B cell (primary cell): Measurements from ENCODE around the gene ANKS1B. TPM values are rescaled to one million over a fixed set of nuclear protein-coding genes. Genes with fewer than 3 reads are reported as not detected.

ENCODE experiments used
- ATAC-seq: fragments of 200-7000 bp; cut with Tn5 transposase; one replicate; pipeline ENCODE4 v1.10.0; 2021; ENCODE audit warnings: low read depth, mild to moderate bottlenecking, moderate number of reproducible peaks, moderate library complexity
- CTCF ChIA-PET: fragments of 350-600 bp; sonication (Branson Sonifier 250); formaldehyde crosslinking; loops from one replicate; lab custom pipeline; 2021; ENCODE audit warnings: antibody characterized with exemption, inconsistent platforms; lab: Charles Lee
- POLR2A ChIA-PET: fragments of 350-600 bp; sonication (Branson Sonifier 250); formaldehyde crosslinking; loops from one replicate; lab custom pipeline; 2021; ENCODE audit warnings: antibody characterized with exemption; lab: Charles Lee
- DNase-seq: peaks from one replicate; pipeline ENCODE4 v3.0.0; 2013
- H2AFZ ChIP-seq: 2 replicates; pipeline ENCODE4 v1.6.1; 2012; ENCODE audit warnings: mild to moderate bottlenecking, low read depth, low read length; ENCODE audit not compliant: insufficient read depth, poor library complexity, severe bottlenecking
- H3K27ac ChIP-seq, 2 donors: 1 replicate in 1 of 2; 2 replicates in 1 of 2; pipeline ENCODE4 v1.5.1; 2012 to 2013; ENCODE audit warnings: low read length in 2 of 2, mild to moderate bottlenecking in 2 of 2, moderate library complexity in 1 of 2
- H3K27me3 ChIP-seq, 4 experiments: fragments of 200-600 bp in 1 of 4; sonication (generic) in 1 of 4; replicated peaks in 1 of 4; 1 replicate in 2 of 4; 2 replicates in 2 of 4; pipeline versions ENCODE4 v1.6.1 to v1.7.0; 2013 to 2016; ENCODE audit warnings: low read length in 3 of 4, mild to moderate bottlenecking in 2 of 4, mixed read lengths in 1 of 4, moderate library complexity in 1 of 4; ENCODE audit not compliant: insufficient read depth in 4 of 4, control insufficient read depth in 3 of 4; ENCODE audit errors: control extremely low read depth in 1 of 4
- H3K36me3 ChIP-seq, 2 experiments: replicated peaks in 1 of 2; 1 replicate in 1 of 2; 2 replicates in 1 of 2; pipeline versions ENCODE4 v1.6.1 to v1.7.1; 2013; ENCODE audit warnings: low read length in 1 of 2; ENCODE audit not compliant: insufficient read depth in 2 of 2, control insufficient read depth in 1 of 2; ENCODE audit errors: control extremely low read depth in 1 of 2, extremely low read depth in 1 of 2
- H3K4me1 ChIP-seq, 2 donors: fragments of 200-600 bp in 1 of 2; sonication (generic) in 1 of 2; 1 replicate in 1 of 2; 2 replicates in 1 of 2; pipeline versions ENCODE4 v1.5.1 to v1.6.1; 2013 to 2017; ENCODE audit warnings: low read length in 2 of 2; ENCODE audit not compliant: control insufficient read depth in 2 of 2, insufficient read depth in 2 of 2
- H3K4me2 ChIP-seq: replicated peaks from 2 replicates; pipeline ENCODE3; 2012; ENCODE audit warnings: mild to moderate bottlenecking, low read depth, low read length; ENCODE audit not compliant: poor library complexity, severe bottlenecking
- H3K4me3 ChIP-seq, 5 experiments: fragments of 200-600 bp in 1 of 5; sonication (generic) in 1 of 5; 1 replicate in 3 of 5; 2 replicates in 2 of 5; pipeline versions ENCODE4 v1.5.1 to v1.7.0; 2011 to 2016; ENCODE audit warnings: low read length in 4 of 5, mild to moderate bottlenecking in 4 of 5, low read depth in 2 of 5, control low read depth in 1 of 5, moderate library complexity in 1 of 5; ENCODE audit not compliant: insufficient read depth in 1 of 5; ENCODE audit errors: control extremely low read depth in 1 of 5, extremely low read depth in 1 of 5
- H3K79me2 ChIP-seq: fragments of 200-600 bp; sonication (generic); one replicate; pipeline ENCODE4 v1.6.0; 2016; ENCODE audit warnings: low read length; ENCODE audit not compliant: control insufficient read depth, insufficient read depth
- H3K9ac ChIP-seq: fragments of 200-600 bp; sonication (generic); 2 replicates; pipeline ENCODE4 v1.6.1; 2017; ENCODE audit warnings: mild to moderate bottlenecking, low read length, moderate library complexity
- H3K9me3 ChIP-seq, 3 donors: one replicate each; pipeline versions ENCODE4 v1.6.1 to v1.7.1; 2013; ENCODE audit warnings: low read length in 2 of 3; ENCODE audit not compliant: control insufficient read depth in 2 of 3, insufficient read depth in 1 of 3; ENCODE audit errors: control extremely low read depth in 1 of 3
- H4K20me1 ChIP-seq: 2 replicates; pipeline ENCODE4 v1.6.0; 2012; ENCODE audit warnings: mild to moderate bottlenecking, low read length; ENCODE audit not compliant: insufficient read depth, control insufficient read depth, poor library complexity, severe bottlenecking
- H3K27ac Mint-ChIP-seq: one replicate; pipeline ENCODE4 v1.8.0; 2021; ENCODE audit warnings: mixed read lengths
- H3K27me3 Mint-ChIP-seq: one replicate; pipeline ENCODE4 v1.8.0; 2021; ENCODE audit warnings: mixed read lengths
- H3K4me1 Mint-ChIP-seq: one replicate; pipeline ENCODE4 v1.8.0; 2021; ENCODE audit warnings: mixed read lengths
- H3K4me3 Mint-ChIP-seq: one replicate; pipeline ENCODE4 v1.8.0; 2021; ENCODE audit warnings: mixed read lengths
- H3K9me3 Mint-ChIP-seq: one replicate; pipeline ENCODE4 v1.8.0; 2022; ENCODE audit warnings: mixed read lengths; ENCODE audit not compliant: insufficient read depth
- EZH2 ChIP-seq: IDR thresholded peaks from 2 replicates; pipeline ENCODE4 v1.6.1; 2012; ENCODE audit warnings: borderline replicate concordance, low read depth, mild to moderate bottlenecking, moderate library complexity, low read length; ENCODE audit not compliant: insufficient read depth, poor library complexity, severe bottlenecking
- WGBS: methylation state at CpG from one replicate; pipeline ENCODE4 v1.1.5; 2013; ENCODE audit warnings: missing lambda C conversion rate; ENCODE audit not compliant: insufficient coverage; 5-methylcytosine and 5-hydroxymethylcytosine counted together
- intact Hi-C: fragments of 100-400 bp; cut with micrococcal nuclease; formaldehyde crosslinking; loops from one replicate; pipeline ENCODE4 v1.10.0; 2022
- polyA plus RNA-seq: library from polyadenylated mRNA; depleted of rRNA; stranded (reverse); fragments of >200 nt; gene quantifications from 2 replicates; pipeline ENCODE4 v1.2.3, GENCODE V29; 2012
- total RNA-seq, 2 donors: library from RNA; stranded (reverse); fragments of 120-200 nt in 1 of 2; gene quantifications; 1 replicate in 1 of 2; 2 replicates in 1 of 2; pipeline versions ENCODE4 v1.2.3 to v1.2.4, GENCODE V29; 2013 to 2022
- TF ChIP-seq, protein P1 (sequence below): fragments of 200-600 bp; IDR thresholded peaks from one replicate; pipeline ENCODE4 v1.8.0; 2022; ENCODE audit warnings: antibody characterized with exemption, mild to moderate bottlenecking

The ANKS1B gene
- total and polyA plus RNA-seq, 2 donors (not counting 1 experiment from before 2014, with no cell fraction given), result not detected

DNA sequence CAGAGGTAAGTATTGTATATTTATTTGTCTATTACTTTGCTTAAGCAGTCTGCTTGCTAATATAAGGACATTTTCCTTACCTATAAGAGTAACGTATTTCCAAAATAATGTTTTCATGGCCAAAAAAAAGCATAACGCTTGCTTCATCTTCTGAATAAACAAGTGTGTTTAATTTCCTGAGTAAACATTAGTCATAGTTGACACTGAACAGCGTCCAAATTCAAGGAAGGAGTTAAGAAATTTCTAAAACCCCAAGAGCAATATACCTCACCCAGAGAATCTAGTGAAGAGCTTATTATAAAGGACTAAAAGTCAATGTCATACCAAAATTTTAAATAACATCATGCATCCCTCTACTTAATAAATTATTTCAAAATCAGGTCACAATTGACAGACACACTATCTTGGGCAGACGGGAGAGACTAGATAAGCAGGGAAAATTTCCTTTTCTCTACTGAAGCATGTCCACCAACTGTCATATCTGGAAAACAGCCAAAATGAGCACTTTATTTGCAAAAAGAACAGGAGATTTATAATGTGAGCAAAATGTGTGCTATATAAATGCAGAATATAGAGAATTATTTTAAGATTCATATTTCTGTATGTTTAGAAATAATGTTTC, 25.1 kb downstream of the ANKS1B start:
- Histone ChIP-seq H3K9ac (no peak overlapping the region), H3K9me3 (no peaks in the 10 kb centered on the region), H3K79me2 (no peaks in the 10 kb centered on the region), H2AFZ (no peak overlapping the region), H3K27ac (no peak overlapping the region), H3K36me3 (no peaks in the 10 kb centered on the region), H4K20me1 (no peaks in the 10 kb centered on the region), H3K4me2 (no peak overlapping the region), H3K4me3 (no peak overlapping the region), H3K4me1 (no peaks in the 10 kb centered on the region), H3K27me3 (no peaks in the 10 kb centered on the region)
- intact Hi-C loops, result no loop called here
- no peak for TF ChIP-seq EZH2
- DNase-seq, result no peak
- no peak overlapping the region for H3K27ac Mint-ChIP-seq
- no peak overlapping the region for H3K4me3 Mint-ChIP-seq
- H3K27me3 Mint-ChIP-seq, result no peaks in the 10 kb centered on the region
- POLR2A ChIA-PET, result no interaction called here
- no peaks in the 10 kb centered on the region for H3K9me3 Mint-ChIP-seq
- ATAC-seq, result no peak
- H3K4me1 Mint-ChIP-seq, result no peaks in the 10 kb centered on the region
- CTCF ChIA-PET, result no interaction called here
- WGBS, result no CpG with 5 or more reads among the region's 4 CpGs

GRCh38 chr12:99957866-99958466, 26.8 kb downstream of the ANKS1B start:
- TF ChIP-seq, protein P1, sequence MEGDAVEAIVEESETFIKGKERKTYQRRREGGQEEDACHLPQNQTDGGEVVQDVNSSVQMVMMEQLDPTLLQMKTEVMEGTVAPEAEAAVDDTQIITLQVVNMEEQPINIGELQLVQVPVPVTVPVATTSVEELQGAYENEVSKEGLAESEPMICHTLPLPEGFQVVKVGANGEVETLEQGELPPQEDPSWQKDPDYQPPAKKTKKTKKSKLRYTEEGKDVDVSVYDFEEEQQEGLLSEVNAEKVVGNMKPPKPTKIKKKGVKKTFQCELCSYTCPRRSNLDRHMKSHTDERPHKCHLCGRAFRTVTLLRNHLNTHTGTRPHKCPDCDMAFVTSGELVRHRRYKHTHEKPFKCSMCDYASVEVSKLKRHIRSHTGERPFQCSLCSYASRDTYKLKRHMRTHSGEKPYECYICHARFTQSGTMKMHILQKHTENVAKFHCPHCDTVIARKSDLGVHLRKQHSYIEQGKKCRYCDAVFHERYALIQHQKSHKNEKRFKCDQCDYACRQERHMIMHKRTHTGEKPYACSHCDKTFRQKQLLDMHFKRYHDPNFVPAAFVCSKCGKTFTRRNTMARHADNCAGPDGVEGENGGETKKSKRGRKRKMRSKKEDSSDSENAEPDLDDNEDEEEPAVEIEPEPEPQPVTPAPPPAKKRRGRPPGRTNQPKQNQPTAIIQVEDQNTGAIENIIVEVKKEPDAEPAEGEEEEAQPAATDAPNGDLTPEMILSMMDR, result no peak
- no peak for TF ChIP-seq EZH2
- POLR2A ChIA-PET, result no interaction called here

More at GRCh38 chr12:99957866-99958466, 26.8 kb downstream of the ANKS1B start:
- H3K4me1 ChIP-seq, result no peaks in the 10 kb centered on the region
- ATAC-seq (no peak), DNase-seq (no peak)
- CTCF ChIA-PET, result no interaction called here
- H3K27ac ChIP-seq, result no peak overlapping the region
- no peaks in the 10 kb centered on the region for H3K27me3 ChIP-seq
- H3K27ac Mint-ChIP-seq, result no peak overlapping the region
- H2AFZ ChIP-seq, result no peak overlapping the region
- no peaks in the 10 kb centered on the region for H3K36me3 ChIP-seq
- no peak overlapping the region for H3K4me3 Mint-ChIP-seq
- H3K27me3 Mint-ChIP-seq, result no peaks in the 10 kb centered on the region
- no peak overlapping the region for H3K4me3 ChIP-seq
- no peaks in the 10 kb centered on the region for H3K79me2 ChIP-seq
- WGBS, result 47% methylated on average over 3 of the region's 4 CpGs
- H3K9me3 ChIP-seq, result no peaks in the 10 kb centered on the region
- no peaks in the 10 kb centered on the region for H4K20me1 ChIP-seq
- H3K4me1 Mint-ChIP-seq, result no peaks in the 10 kb centered on the region
- intact Hi-C loops, result no loop called here
- no peak overlapping the region for H3K4me2 ChIP-seq
- no peaks in the 10 kb centered on the region for H3K9me3 Mint-ChIP-seq
- H3K9ac ChIP-seq, result no peak overlapping the region
